ENCODE results near the gene SHC2. TPM values are rescaled to one million over a fixed set of nuclear protein-coding genes. Genes with fewer than 3 reads are reported as not detected.
A peak's percentile ranks its signal among the peaks of the same experiment; 100 is the strongest.

The SHC2 gene
- total RNA-seq, 1 experiment from 2014 or later, result 16.6 TPM

GRCh38 chr19:384799-385169 is 76.0 kb downstream of the SHC2 start:
- H3T11ph ChIP-seq (ENCODE audit: low read length), result no peak overlapping the region
- H3K4me2 ChIP-seq (ENCODE audit: insufficient read depth, insufficient read length, low read length), result no peak overlapping the region
- no peak overlapping the region for H2BK120ac ChIP-seq (ENCODE audit: low read depth, low read length, poor library complexity, severe bottlenecking)
- no peak overlapping the region for H2AFZ ChIP-seq (ENCODE audit: low read length)
- H2BK15ac ChIP-seq (ENCODE audit: low read depth, low read length), result no peak overlapping the region
- H3K27me3 Mint-ChIP-seq (ENCODE audit: low read depth), result peaks cover 38% of the 10 kb centered on the region
- no peaks in the 10 kb centered on the region for H4K20me1 ChIP-seq (ENCODE audit: control insufficient read depth, insufficient read depth, insufficient read length)
- no peaks in the 10 kb centered on the region for H3K9me3 ChIP-seq (ENCODE audit: control insufficient read depth, low read depth, low read length)
- no peak overlapping the region for H4K5ac ChIP-seq (ENCODE audit: insufficient read length, low read depth, low read length)
- H2AK5ac ChIP-seq (ENCODE audit: insufficient read length, low read length), result no peak overlapping the region
- H3K56ac ChIP-seq (ENCODE audit: insufficient read length, low read depth, low read length), result no peak overlapping the region
- no peak overlapping the region for H3K9ac ChIP-seq (ENCODE audit: extremely low read depth, insufficient read length, low read length)
- no peak overlapping the region for H3K23ac ChIP-seq (ENCODE audit: insufficient read length, low read depth, low read length)
- no CpG with 5 or more reads among the region's 9 CpGs for WGBS (ENCODE audit: extremely low coverage, insufficient read length, low lambda C conversion rate)
- H3K9me3 Mint-ChIP-seq, result peaks cover 15 to 27% of the 10 kb centered on the region in 2 experiments
- H3K14ac ChIP-seq (ENCODE audit: insufficient read depth, low read length), result no peak overlapping the region
- peaks cover 0 to 4% (median 2%) of the 10 kb centered on the region in 3 experiments; a peak in 3 of 7 replicates for H3K36me3 Mint-ChIP-seq (ENCODE audit: insufficient read depth in 1 of 3, low read depth in 3 of 3)
- no peaks in the 10 kb centered on the region for H3K4me1 ChIP-seq (ENCODE audit: insufficient read depth, low read length)
- no peak overlapping the region for H4K91ac ChIP-seq (ENCODE audit: insufficient read length, low read depth, low read length)
- H2BK5ac ChIP-seq (ENCODE audit: insufficient read length, low read length), result no peak overlapping the region
- no peak overlapping the region for H2BK12ac ChIP-seq (ENCODE audit: insufficient read length, low read depth, low read length)
- H4K8ac ChIP-seq (replicated peaks; ENCODE audit: insufficient read length, low read depth, low read length), result no peak overlapping the region
- TF ChIP-seq CTCF (conservative IDR thresholded peaks at IDR 0.05), result no peak
- no peak overlapping the region for H3K4me3 Mint-ChIP-seq
- H3K27ac Mint-ChIP-seq, result peak overlapping the region in 1 of 3 experiments; percentile 89; a peak in 1 of 7 replicates
- no peak overlapping the region for H3K18ac ChIP-seq (ENCODE audit: insufficient read length, low read depth, low read length)
- H3K4ac ChIP-seq (ENCODE audit: low read depth, low read length), result no peak overlapping the region
- no peak for DNase-seq
- no peak overlapping the region for H2BK20ac ChIP-seq (ENCODE audit: low read depth, low read length, poor library complexity, severe bottlenecking)
- H3K4me1 Mint-ChIP-seq, result peaks cover 38 to 50% of the 10 kb centered on the region in 2 experiments
- H3K79me2 ChIP-seq (ENCODE audit: insufficient read depth, low read length), result no peaks in the 10 kb centered on the region
- H3K79me1 ChIP-seq (ENCODE audit: insufficient read depth, low read depth, low read length, poor library complexity, severe bottlenecking), result no peaks in the 10 kb centered on the region
- H3K23me2 ChIP-seq (ENCODE audit: insufficient read length, low read depth, low read length, poor library complexity, severe bottlenecking), result no peaks in the 10 kb centered on the region
- no peak overlapping the region for H3K27ac ChIP-seq (ENCODE audit: insufficient read length, low read depth, low read length)
- H3K27me3 ChIP-seq (ENCODE audit: insufficient read depth, low read length), result no peaks in the 10 kb centered on the region
